GM20000 (cell line): ENCODE measurements around the gene ABLIM2.

ENCODE experiments used
- DNase-seq: peaks from one replicate; pipeline ENCODE4 v3.0.0; 2012; ENCODE audit warnings: low spot score
- CTCF ChIP-seq: IDR thresholded peaks from 2 replicates; pipeline ENCODE4 v1.5.1; 2012; ENCODE audit warnings: mild to moderate bottlenecking, control low read depth; ENCODE audit errors: extremely low read depth, missing control alignments

The ABLIM2 gene

GRCh38 chr4:8131210-8131609 is 27.4 kb downstream of the ABLIM2 start:
- DNase-seq: no peak
- no peak for TF ChIP-seq CTCF

- TF ChIP-seq CTCF: no peak
- DNase-seq: no peak
Observed at GRCh38 chr4:8130346-8131066, 28.1 kb downstream of the ABLIM2 start.

- TF ChIP-seq CTCF: no peak
- DNase-seq: no peak
Observed at GRCh38 chr4:8129785-8130184, 28.8 kb downstream of the ABLIM2 start.

- no peak for TF ChIP-seq CTCF
- no peak for DNase-seq
Observed at GRCh38 chr4:8129136-8129535, 29.5 kb downstream of the ABLIM2 start.

GRCh38 chr4:8128100-8128856 is 30.3 kb downstream of the ABLIM2 start:
- DNase-seq: no peak
- no peak for TF ChIP-seq CTCF

- TF ChIP-seq CTCF: no peak
Observed at GRCh38 chr4:8127051-8127826, 31.4 kb downstream of the ABLIM2 start.

GRCh38 chr4:8126523-8126922 is 32.1 kb downstream of the ABLIM2 start:
- DNase-seq: no peak
- no peak for TF ChIP-seq CTCF

More at GRCh38 chr4:8127051-8127826, 31.4 kb downstream of the ABLIM2 start:
- no peak for DNase-seq
